ENCODE measurements around the gene CALML4. TPM values are rescaled to one million over a fixed set of nuclear protein-coding genes. Genes with fewer than 3 reads are reported as not detected.
"Not testable (repeated sequence)": the region's sequence is repeated elsewhere in the genome, so short reads cannot be mapped to it uniquely, and the experiment has no call there.

The CALML4 gene
- polyA plus RNA-seq, 5 donors: 12.6 to 16.2 (median 13.5) TPM

GRCh38 chr15:68227643-68228142, 22.6 kb upstream of the CALML4 start:
- DNase-seq: no peak

- DNase-seq: not testable (repeated sequence)
These were observed 20.3 kb upstream of the CALML4 start for GRCh38 chr15:68225442-68225841.

- DNase-seq: no peak
These were observed 19.6 kb upstream of the CALML4 start for GRCh38 chr15:68224546-68225250.

- no peak for DNase-seq
These were observed 19.0 kb upstream of the CALML4 start for GRCh38 chr15:68224108-68224507.

DNA sequence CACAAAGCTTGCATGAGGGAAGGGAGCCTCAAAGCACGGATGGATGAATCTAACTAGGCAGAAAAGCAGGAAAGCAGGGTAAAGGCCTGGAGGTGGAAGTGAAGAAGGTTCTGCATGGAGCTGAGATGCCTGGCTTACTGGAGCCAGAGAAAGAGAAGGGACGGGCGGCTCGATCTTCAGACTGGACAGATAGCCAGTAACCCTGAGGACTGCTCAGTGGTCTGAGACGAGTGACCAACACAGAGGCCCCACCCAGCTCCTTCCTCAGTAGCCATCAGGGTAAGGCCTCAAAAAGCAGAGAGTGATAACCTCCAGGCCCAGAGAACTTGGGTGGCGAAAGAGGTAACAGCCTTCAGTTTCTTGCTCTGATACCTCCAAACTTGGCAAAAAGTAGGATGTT, 18.0 kb upstream of the CALML4 start:
- DNase-seq: no peak

DNA sequence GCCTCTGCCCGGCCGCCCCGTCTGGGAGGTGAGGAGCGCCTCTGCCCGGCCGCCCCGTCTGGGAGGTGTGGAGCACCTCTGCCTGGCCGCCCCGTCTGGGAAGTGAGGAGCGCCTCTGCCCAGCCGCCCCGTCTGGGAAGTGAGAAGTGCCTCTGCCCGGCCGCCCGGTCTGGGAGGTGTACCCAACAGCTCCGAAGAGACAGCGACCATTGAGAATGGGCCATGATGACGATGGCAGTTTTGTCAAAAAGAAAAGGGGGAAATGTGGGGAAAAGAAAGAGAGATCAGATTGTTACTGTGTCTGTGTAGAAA, 17.3 kb upstream of the CALML4 start:
- DNase-seq: not testable (repeated sequence)

DNA sequence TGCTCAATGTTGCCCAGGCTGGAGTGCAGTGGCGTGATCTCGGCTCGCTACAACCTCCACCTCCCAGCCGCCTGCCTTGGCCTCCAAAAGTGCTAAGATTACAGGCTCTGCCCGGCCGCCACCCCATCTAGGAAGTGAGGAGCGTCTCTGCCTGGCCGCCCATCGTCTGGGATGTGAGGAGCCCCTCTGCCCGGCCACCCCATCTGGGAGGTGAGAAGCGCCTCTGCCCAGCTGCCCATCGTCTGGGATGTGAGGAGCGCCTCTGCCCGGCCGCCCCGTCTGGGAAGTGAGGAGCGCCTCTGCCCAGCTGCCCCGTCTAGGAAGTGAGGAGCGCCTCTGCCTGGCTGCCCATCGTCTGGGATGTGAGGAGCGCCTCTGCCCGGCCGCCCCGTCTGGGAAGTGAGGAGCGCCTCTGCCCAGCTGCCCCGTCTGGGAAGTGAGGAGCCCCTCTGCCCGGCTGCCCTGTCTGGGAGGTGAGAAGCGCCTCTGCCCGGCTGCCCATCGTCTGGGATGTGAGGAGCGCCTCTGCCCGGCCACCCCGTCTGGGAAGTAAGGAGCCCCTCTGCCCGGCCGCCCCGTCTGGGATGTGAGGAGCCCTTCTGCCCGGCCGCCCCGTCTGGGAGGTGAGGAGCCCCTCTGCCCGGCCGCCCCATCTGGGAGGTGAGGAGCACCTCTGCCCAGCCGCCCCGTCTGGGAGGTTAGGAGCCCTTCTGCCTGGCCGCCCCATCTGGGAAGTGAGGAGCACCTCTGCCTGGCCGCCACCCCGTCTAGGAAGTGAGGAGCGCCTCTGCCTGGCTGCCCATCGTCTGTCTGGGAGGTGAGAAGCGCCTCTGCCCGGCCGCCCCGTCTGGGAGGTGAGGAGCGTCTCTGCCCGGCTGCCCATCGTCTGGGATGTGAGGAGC, 16.6 kb upstream of the CALML4 start:
- not testable (repeated sequence) for DNase-seq

GRCh38 chr15:68220967-68221366, 15.8 kb upstream of the CALML4 start:
- no peak for DNase-seq

GRCh38 chr15:68220489-68220888, 15.4 kb upstream of the CALML4 start:
- no peak for DNase-seq

DNA sequence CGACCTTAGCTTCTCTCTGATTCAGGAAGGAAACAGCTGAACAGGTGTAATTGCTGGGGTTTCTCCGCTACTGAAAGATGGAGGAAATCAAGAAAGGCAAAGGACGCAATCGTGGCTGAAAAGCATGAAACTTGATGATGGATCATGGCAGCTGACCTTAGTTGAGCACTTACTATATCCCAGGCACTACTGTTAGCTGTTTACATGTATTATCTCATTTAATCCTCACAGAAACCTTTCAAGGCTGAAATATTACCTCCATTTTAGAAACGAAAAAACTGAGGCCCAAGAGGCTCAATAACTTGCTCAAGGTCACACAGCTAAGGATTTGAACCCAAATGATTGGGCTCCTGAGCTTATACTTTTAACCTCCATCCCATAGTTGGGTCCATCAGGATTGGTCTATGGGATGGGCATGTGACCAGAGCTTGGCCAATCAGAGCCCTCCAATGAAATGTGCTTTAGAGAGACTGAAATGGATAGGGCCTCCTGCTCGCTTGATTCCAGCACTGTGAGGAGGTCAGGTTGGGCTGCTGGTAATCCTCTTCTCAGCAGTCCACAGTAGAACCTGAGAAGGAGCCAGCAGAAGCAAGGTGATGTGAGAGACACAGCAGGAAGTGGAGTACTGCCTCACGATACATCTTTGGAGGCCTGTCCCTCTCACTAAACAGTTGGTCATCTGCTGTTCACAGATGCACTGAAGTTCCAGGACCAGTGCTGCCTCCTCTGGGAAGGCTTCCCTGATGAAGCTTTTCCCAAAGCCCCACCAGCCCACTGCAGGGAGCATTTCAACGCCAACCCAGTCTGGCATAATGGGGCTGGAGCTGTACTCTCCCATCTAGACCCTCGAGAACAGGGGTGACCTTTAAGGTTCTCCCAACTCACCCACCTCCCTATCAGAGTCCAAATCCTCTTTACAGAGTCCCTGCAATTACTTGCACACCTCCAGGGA, 14.0 kb upstream of the CALML4 start:
- DNase-seq: no peak

DNA sequence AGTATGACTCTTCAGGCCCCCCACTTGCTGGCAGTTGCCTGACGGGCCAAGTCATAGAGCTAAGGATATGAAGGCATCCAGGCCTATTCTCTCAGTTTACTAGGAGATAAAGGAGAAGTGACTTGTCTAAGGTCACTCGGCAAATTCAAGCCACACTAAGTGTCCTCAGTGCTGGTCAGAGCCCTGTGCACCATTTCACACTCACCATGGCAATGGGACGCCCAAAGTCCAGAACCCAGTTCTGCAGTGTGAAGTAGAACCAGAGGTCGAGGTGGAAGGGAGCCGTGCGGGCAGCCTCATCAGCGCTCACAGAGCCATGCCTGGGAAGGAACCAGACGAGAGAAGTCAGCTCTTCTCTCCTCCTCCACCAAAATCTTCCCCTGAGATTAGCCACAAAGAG, 13.2 kb upstream of the CALML4 start:
- no peak for DNase-seq

DNA sequence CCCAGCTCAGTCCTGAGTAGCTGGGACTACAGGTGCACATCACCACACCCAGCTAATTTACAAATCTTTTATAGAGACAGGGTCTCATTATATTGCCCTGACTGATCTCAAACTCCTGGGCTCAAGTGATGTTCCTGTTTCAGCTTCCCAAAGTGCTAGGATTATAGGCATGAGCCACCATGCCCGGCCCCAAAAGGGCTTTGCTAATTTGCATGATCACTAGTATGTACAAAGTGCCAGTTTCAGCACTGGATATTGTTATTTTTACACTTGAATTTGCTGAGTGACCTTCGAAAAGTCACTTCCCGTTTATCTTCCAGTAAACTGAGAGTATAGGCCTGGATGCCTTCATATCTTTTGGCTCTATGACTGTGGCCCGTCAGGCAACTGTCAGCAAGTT, 12.2 kb upstream of the CALML4 start:
- no peak for DNase-seq

DNA sequence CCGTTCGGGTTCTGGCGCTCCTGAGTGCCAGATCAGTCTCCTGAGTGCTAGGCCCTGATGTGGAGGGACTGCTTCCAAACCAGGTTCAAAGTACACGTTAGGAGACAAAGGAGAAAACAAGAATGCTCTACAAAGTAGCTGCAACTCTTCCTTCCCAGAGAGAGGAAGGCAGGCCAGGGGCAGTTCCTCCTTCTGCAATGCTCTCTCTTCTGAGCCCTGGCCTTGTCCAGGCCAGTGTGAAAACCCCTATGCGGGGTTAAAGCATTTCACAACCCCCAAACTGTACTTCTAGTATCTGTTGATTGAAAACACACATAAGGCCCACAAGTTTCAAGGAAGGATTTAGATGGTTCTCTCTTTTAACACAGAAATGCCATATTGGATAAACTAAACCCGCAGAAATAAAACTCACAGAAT, 9.7 kb upstream of the CALML4 start:
- no peak for DNase-seq

DNA sequence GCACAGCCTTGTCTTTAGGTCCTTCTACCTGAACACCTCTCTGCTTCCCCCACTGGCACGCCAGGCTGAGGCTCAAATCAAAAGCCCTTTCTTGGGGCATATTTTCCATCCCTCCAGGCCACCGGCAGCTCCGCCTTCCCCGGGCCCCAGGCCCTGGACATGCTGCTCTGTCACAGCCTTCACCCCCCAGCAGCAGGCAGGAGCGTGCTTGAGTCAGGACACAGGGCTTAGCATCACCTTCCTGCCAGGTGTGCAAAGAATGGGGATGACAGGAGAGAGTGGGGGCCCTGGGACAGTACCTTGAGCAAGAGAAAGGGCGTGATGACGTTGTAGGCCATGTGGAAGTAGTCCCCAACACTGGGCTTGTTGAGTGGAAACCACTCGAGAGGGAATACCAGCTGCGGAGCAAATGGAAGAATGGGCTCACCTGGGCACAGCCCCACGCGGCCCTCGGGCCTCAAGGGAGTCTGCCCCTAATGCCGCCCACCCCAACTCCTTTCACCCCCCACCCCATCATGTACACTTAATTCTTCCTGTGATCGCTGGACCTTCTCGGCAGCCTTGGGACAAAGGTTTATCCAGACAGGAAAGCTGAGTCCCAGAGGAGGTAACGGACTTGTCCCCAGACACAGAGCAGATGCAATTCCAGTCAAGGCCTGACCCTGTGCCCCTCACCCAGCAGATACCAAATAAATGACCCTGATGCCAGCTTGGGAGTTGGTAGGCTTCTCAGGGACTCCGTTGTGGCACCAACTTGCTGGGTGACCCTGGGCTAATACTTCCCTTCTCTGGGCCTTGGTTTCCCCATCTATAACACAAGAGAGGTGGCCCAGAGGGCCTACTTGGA, 9.1 kb upstream of the CALML4 start:
- DNase-seq: no peak

DNA sequence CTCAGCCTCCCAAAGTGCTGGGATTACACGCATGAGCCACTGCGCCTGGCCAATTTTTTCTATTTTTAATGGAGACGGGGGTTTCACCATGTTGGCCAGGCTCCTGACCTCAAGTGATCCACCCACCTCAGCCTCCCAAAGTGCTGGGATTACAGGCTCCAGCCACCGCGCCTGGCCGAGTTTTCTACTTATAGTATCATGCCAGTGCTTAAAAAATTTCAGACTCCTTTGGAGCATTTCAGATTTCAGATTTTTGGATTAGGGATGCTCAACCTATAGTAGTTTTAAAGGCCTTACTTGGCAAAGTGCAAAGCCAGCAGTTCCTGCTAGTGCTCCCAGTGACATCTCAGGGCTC, 8.3 kb upstream of the CALML4 start:
- DNase-seq: not testable (repeated sequence)

GRCh38 chr15:68211656-68212320, 6.7 kb upstream of the CALML4 start:
- no peak for DNase-seq

GRCh38 chr15:68210821-68211655, 5.9 kb upstream of the CALML4 start:
- DNase-seq: peak in 1 of 2 donors; percentile 48

DNA sequence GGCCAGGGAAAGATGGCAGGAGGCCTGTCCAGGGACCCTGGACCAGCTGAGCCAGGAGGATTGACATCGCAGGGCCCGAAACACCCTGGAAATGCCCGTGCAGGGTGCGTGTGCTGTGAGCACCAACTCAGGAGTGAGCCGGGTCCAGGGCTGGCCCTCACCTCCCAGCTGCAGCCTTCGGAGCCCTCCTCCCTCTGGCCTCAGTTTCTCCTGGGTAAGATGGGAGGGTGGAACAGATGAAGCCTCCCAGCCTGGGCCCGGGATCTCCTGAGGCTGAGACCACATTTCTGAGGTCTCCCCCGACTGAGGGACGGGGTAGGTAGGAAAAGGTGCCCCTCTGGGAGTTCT, 5.3 kb upstream of the CALML4 start:
- DNase-seq: no peak

GRCh38 chr15:68209735-68210408, 4.7 kb upstream of the CALML4 start:
- DNase-seq: no peak
